Vagina (tissue), 2 donors: ENCODE measurements around the gene PRSS33. TPM values are rescaled to one million over a fixed set of nuclear protein-coding genes. Genes with fewer than 3 reads are reported as not detected.

Experiments used
- DNase-seq, 2 donors: peaks; one replicate each; pipeline ENCODE4 v3.0.0-alpha.2; 2017; ENCODE audit errors: extremely low spot score in 2 of 2
- H3K27ac ChIP-seq: fragments of 200-600 bp; sonication (generic); one replicate; pipeline ENCODE4 v1.5.1; 2019
- H3K27me3 ChIP-seq: fragments of 200-600 bp; sonication (generic); one replicate; pipeline ENCODE4 v1.5.1; 2019
- H3K36me3 ChIP-seq, 2 donors: fragments of 200-600 bp; sonication (generic); one replicate each; pipeline ENCODE4 v1.5.1; 2017 to 2019
- H3K4me1 ChIP-seq: fragments of 200-600 bp; sonication (generic); one replicate; pipeline ENCODE4 v1.5.1; 2019
- H3K4me3 ChIP-seq, 2 donors: fragments of 200-600 bp; sonication (generic); 1 replicate in 1 of 2; 2 replicates in 1 of 2; pipeline ENCODE4 v1.5.1; 2016 to 2019
- H3K9me3 ChIP-seq: fragments of 200-600 bp; sonication (generic); one replicate; pipeline ENCODE4 v1.5.1; 2019
- POLR2A ChIP-seq, 2 donors: fragments of 450-650 bp; IDR thresholded peaks; one replicate each; pipeline ENCODE4 v1.6.1; 2017; ENCODE audit warnings: antibody characterized with exemption in 2 of 2, mild to moderate bottlenecking in 2 of 2, moderate library complexity in 2 of 2
- POLR2AphosphoS5 ChIP-seq, 2 donors: sonication (generic); formaldehyde crosslinking; IDR thresholded peaks; one replicate each; pipeline ENCODE4 v1.9.0; 2017; ENCODE audit warnings: antibody characterized with exemption in 2 of 2, mild to moderate bottlenecking in 2 of 2, low read depth in 1 of 2; ENCODE audit not compliant: insufficient read depth in 1 of 2
- intact Hi-C: fragments of 100-400 bp; cut with DNase I; formaldehyde crosslinking; loops from one replicate; pipeline ENCODE4 v1.15.1; 2023
- total RNA-seq: library from RNA; depleted of rRNA; stranded (reverse); fragments of >200 nt; gene quantifications from one replicate; pipeline ENCODE4 v1.2.3, GENCODE V29; 2016
- TF ChIP-seq, protein P1 (sequence below), 3 experiments: fragments of 450-650 bp in 2 of 3; fragments of 200-600 bp in 1 of 3; sonication (generic) in 1 of 3; IDR thresholded peaks; one replicate each; pipeline ENCODE4 v1.5.1; 2017 to 2019; ENCODE audit warnings: antibody characterized with exemption in 3 of 3, mild to moderate bottlenecking in 2 of 3, moderate library complexity in 2 of 3

The PRSS33 gene
- total RNA-seq, 1 donor from 2014 or later, result not detected

DNA sequence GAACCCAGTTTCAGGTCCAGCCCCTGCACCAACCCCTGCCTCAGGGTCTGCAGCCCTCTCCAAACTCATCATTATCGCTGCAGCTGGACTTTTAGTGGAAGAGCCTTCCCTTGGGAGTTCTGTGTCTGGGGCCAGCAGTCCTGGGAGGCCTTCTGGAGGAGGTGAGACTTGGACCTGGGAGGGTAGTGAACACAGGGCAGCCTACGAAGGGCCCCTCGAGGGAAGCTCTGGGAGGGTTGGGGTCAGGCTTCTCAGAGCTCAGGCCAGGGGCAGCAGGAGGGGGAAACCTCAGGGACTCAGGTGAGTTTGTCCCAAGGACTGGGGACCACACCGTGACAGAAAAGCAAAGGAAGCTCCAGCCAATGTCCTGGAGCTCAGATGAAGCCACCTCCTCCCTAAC lies 46.2 kb downstream of the PRSS33 start:
- no peak overlapping the region for H3K4me3 ChIP-seq
- intact Hi-C loops, result no loop called here
- H3K9me3 ChIP-seq, result no peaks in the 10 kb centered on the region
- H3K36me3 ChIP-seq, result no peaks in the 10 kb centered on the region
- DNase-seq, result no peak
- no peaks in the 10 kb centered on the region for H3K27me3 ChIP-seq
- H3K27ac ChIP-seq, result no peak overlapping the region
- TF ChIP-seq, protein P1, sequence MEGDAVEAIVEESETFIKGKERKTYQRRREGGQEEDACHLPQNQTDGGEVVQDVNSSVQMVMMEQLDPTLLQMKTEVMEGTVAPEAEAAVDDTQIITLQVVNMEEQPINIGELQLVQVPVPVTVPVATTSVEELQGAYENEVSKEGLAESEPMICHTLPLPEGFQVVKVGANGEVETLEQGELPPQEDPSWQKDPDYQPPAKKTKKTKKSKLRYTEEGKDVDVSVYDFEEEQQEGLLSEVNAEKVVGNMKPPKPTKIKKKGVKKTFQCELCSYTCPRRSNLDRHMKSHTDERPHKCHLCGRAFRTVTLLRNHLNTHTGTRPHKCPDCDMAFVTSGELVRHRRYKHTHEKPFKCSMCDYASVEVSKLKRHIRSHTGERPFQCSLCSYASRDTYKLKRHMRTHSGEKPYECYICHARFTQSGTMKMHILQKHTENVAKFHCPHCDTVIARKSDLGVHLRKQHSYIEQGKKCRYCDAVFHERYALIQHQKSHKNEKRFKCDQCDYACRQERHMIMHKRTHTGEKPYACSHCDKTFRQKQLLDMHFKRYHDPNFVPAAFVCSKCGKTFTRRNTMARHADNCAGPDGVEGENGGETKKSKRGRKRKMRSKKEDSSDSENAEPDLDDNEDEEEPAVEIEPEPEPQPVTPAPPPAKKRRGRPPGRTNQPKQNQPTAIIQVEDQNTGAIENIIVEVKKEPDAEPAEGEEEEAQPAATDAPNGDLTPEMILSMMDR (IDR thresholded peaks at IDR 0.05), result no peak
- no peak for TF ChIP-seq POLR2AphosphoS5 (IDR thresholded peaks at IDR 0.05; ENCODE audit: insufficient read depth in 1 of 2, low read depth in 1 of 2)
- no peak for TF ChIP-seq POLR2A (IDR thresholded peaks at IDR 0.05)
- H3K4me1 ChIP-seq, result no peaks in the 10 kb centered on the region

DNA sequence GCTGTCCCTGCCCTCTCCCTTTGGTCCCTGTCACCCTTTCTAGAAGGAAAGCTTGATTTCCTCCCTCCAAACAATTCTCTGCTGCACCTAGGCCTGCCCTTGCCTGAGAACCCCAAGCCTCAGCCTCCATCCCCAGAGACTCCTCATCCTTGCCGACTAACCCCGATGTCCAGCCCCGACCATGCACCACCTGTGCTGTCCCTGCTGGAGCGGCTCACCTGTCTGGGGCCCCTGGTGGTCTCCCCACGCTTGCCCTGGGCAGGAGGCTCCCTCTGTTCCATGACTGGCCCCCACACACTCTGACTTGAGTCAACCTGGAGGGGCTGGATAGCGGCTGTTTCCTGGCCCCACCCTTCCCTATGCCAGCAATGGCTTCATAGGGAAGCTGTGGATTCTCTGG lies 46.9 kb downstream of the PRSS33 start:
- Histone ChIP-seq H3K36me3 (no peaks in the 10 kb centered on the region), H3K27ac (no peak overlapping the region), H3K9me3 (no peaks in the 10 kb centered on the region), H3K4me1 (no peaks in the 10 kb centered on the region), H3K4me3 (no peak overlapping the region), H3K27me3 (no peaks in the 10 kb centered on the region)
- intact Hi-C loops, result no loop called here
- DNase-seq, result no peak
- TF ChIP-seq POLR2AphosphoS5 (IDR thresholded peaks at IDR 0.05; ENCODE audit: insufficient read depth in 1 of 2, low read depth in 1 of 2), result no peak
- TF ChIP-seq, protein P1 (IDR thresholded peaks at IDR 0.05), result no peak
- no peak for TF ChIP-seq POLR2A (IDR thresholded peaks at IDR 0.05)

DNA sequence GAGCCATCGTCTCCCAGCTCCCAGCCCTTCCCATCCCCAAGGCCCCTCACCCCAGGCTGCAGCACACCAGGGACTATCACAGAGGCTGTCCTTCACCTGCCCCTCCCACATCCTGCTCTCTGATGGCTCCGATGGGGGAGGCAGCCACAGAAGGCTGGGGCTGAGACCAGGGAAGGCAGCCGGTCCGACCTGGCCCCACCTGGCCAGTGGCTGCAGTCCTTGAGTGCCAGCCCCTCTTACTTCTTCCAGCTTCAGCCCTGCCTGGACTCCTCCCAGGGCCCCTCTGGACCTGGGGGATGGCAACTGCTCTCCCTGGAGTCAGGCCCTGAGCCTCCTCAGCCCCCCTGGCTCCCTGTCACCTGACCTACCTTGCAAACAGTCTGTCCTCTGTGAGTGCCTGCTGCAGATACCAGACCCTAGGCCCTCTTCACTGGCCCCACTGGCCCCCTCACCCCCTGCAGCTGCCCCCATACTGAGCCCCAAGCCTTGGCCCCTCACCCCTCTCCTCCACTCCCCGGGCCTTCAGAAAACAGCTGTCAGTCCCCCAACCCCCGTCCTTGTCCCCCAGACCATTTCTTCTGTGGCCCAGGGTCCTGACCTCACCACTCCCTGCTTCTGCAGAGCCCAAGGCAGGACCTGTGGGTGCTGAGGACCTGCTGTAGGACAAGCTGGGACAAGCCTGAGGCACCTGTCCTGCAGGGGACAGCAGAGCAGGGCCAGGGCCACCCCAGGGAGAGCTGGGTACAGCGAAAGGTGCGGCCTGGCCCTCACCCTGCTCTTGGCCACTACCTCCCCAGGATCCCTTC lies 47.5 kb downstream of the PRSS33 start:
- intact Hi-C loops, result no loop called here
- no peaks in the 10 kb centered on the region for H3K27me3 ChIP-seq
- H3K27ac ChIP-seq, result no peak overlapping the region

DNA sequence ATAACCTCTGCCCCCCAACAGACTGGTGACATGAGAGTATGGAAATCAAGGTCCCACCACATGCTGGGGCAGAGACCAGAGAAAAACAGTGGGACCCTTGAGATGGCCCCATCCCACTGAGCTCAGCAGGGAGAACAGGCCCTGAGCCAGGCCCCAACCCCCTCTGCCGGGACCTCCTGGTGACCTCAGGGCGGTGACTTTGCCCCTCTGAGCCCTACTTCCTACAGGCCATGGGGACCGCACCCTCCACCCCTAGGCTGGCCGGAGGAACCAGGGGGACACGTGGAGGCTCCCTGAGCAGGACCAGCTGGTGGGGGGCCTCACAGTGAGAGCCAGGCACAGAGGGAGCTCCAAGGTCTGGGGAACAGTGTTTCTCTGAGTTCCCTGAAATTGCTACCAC lies 48.7 kb downstream of the PRSS33 start:
- no peaks in the 10 kb centered on the region for H3K4me1 ChIP-seq
- H3K9me3 ChIP-seq, result no peaks in the 10 kb centered on the region
- no peaks in the 10 kb centered on the region for H3K36me3 ChIP-seq
- no peak for TF ChIP-seq POLR2AphosphoS5 (IDR thresholded peaks at IDR 0.05; ENCODE audit: insufficient read depth in 1 of 2, low read depth in 1 of 2)
- TF ChIP-seq, protein P1 (IDR thresholded peaks at IDR 0.05), result no peak
- no peak for TF ChIP-seq POLR2A (IDR thresholded peaks at IDR 0.05)
- H3K4me3 ChIP-seq, result no peak overlapping the region
- no peak overlapping the region for H3K27ac ChIP-seq
- no peak for DNase-seq
- intact Hi-C loops, result no loop called here
- no peaks in the 10 kb centered on the region for H3K27me3 ChIP-seq

More for the DNA sequence above, 47.5 kb downstream of the PRSS33 start:
- no peak for DNase-seq
- no peaks in the 10 kb centered on the region for H3K4me1 ChIP-seq
- H3K36me3 ChIP-seq, result no peaks in the 10 kb centered on the region
- H3K9me3 ChIP-seq, result no peaks in the 10 kb centered on the region
- TF ChIP-seq, protein P1 (IDR thresholded peaks at IDR 0.05), result no peak
- no peak for TF ChIP-seq POLR2A (IDR thresholded peaks at IDR 0.05)
- TF ChIP-seq POLR2AphosphoS5 (IDR thresholded peaks at IDR 0.05; ENCODE audit: insufficient read depth in 1 of 2, low read depth in 1 of 2), result no peak
- H3K4me3 ChIP-seq, result no peak overlapping the region

DNA sequence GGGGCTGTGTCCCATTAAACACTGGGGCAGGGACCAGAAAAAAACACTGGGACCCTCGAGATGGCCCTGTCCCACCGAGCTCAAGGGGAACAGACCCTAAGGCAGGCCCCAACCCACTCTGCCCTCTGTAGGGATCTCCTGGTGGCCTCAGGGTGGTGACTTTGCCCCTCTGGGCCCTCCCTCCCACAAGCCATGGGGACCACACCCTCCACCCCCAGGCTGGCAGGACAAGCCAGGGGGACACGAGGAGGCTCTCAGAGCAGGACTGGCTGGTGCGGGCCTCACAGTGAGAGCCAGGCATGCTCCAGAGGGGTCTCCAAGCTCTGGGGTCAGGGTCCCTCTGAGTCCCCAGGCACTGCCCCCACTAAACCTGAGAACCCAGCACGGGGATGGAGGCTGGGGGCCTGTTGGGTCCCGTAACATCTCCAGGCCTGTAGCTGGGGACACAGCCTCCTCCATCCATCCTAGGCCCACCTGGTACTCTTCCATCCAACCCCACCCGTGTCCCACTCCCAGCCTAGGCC lies 49.4 kb downstream of the PRSS33 start:
- intact Hi-C loops, result no loop called here
- H3K4me3 ChIP-seq, result no peak overlapping the region
- TF ChIP-seq, protein P1 (IDR thresholded peaks at IDR 0.05), result no peak
- TF ChIP-seq POLR2A (IDR thresholded peaks at IDR 0.05) (no peak), POLR2AphosphoS5 (IDR thresholded peaks at IDR 0.05; ENCODE audit: insufficient read depth in 1 of 2, low read depth in 1 of 2) (no peak)
- no peaks in the 10 kb centered on the region for H3K27me3 ChIP-seq
- H3K27ac ChIP-seq, result no peak overlapping the region
- DNase-seq, result no peak
- H3K4me1 ChIP-seq, result no peaks in the 10 kb centered on the region
- no peaks in the 10 kb centered on the region for H3K36me3 ChIP-seq
- H3K9me3 ChIP-seq, result no peaks in the 10 kb centered on the region
